CD4-positive, CD25-positive, alpha-beta regulatory T cell (primary cell): ENCODE data around the gene C9. TPM values are rescaled to one million over a fixed set of nuclear protein-coding genes. Genes with fewer than 3 reads are reported as not detected.
"Not testable (repeated sequence)": the region's sequence is repeated elsewhere in the genome, so short reads cannot be mapped to it uniquely, and the experiment has no call there.

Experiments used
- ATAC-seq, 2 donors: fragments of 150-1000 bp; cut with Tn5 transposase; one replicate each; pipeline ENCODE4 v1.10.0; 2021; ENCODE audit warnings: low read depth in 2 of 2, moderate number of reproducible peaks in 2 of 2, moderate library complexity in 1 of 2
- DNase-seq, 3 donors: peaks; one replicate each; pipeline versions ENCODE4 v3.0.0 to v3.0.0-alpha.2; 2012 to 2022; ENCODE audit warnings: mixed read lengths in 1 of 3
- H3K27ac ChIP-seq: one replicate; pipeline ENCODE4 v1.7.0; 2013; ENCODE audit warnings: mild to moderate bottlenecking, low read length; ENCODE audit not compliant: insufficient read depth, poor library complexity, severe bottlenecking
- H3K27me3 ChIP-seq: one replicate; pipeline ENCODE4 v1.7.0; 2013; ENCODE audit warnings: low read length; ENCODE audit not compliant: control insufficient read depth, insufficient read depth
- H3K36me3 ChIP-seq: one replicate; pipeline ENCODE4 v1.7.0; 2013; ENCODE audit warnings: mild to moderate bottlenecking, low read length, moderate library complexity; ENCODE audit not compliant: control insufficient read depth, insufficient read depth
- H3K4me1 ChIP-seq: 2 replicates; pipeline ENCODE4 v1.7.0; 2013; ENCODE audit warnings: mild to moderate bottlenecking, low read length; ENCODE audit not compliant: insufficient read depth, control insufficient read depth, poor library complexity, severe bottlenecking
- H3K4me3 ChIP-seq: one replicate; pipeline ENCODE4 v1.7.0; 2013; ENCODE audit warnings: low read depth, mild to moderate bottlenecking, low read length, moderate library complexity
- H3K9me3 ChIP-seq, 2 experiments: 1 replicate in 1 of 2; 2 replicates in 1 of 2; pipeline ENCODE4 v1.7.0; 2013; ENCODE audit warnings: low read length in 2 of 2, mild to moderate bottlenecking in 1 of 2, moderate library complexity in 1 of 2; ENCODE audit not compliant: control insufficient read depth in 2 of 2
- H3K27ac Mint-ChIP-seq, 3 donors: one replicate each; pipeline ENCODE4 v1.8.0; 2020 to 2022; ENCODE audit warnings: mild to moderate bottlenecking in 3 of 3, mixed read lengths in 3 of 3, moderate library complexity in 2 of 3
- H3K27me3 Mint-ChIP-seq: one replicate; pipeline ENCODE4 v1.8.0; 2022; ENCODE audit warnings: mild to moderate bottlenecking, mixed read lengths
- H3K36me3 Mint-ChIP-seq: one replicate; pipeline ENCODE4 v1.8.0; 2020; ENCODE audit warnings: mixed read lengths
- H3K4me1 Mint-ChIP-seq, 4 donors: one replicate each; pipeline ENCODE4 v1.8.0; 2020 to 2022; ENCODE audit warnings: mixed read lengths in 4 of 4, mild to moderate bottlenecking in 1 of 4
- H3K4me3 Mint-ChIP-seq, 4 donors: one replicate each; pipeline ENCODE4 v1.8.0; 2020 to 2022; ENCODE audit warnings: mild to moderate bottlenecking in 4 of 4, mixed read lengths in 4 of 4, moderate library complexity in 3 of 4
- H3K9me3 Mint-ChIP-seq, 7 donors: one replicate each; pipeline ENCODE4 v1.8.0; 2020 to 2022; ENCODE audit warnings: mixed read lengths in 7 of 7, mild to moderate bottlenecking in 3 of 7, moderate library complexity in 2 of 7
- polyA plus RNA-seq, 4 donors: library from polyadenylated mRNA; unstranded; fragments of 300-500 nt; fragmentation: Illumina TruSeq; gene quantifications; one replicate each; pipeline ENCODE4 v1.2.3, GENCODE V29; 2021
- total RNA-seq: library from RNA; stranded (reverse); gene quantifications from one replicate; pipeline ENCODE4 v1.2.3, GENCODE V29; 2022

Gene C9
- total RNA-seq (not detected), polyA plus RNA-seq (not detected)

GRCh38 chr5:39364367-39364766 lies at the start of gene C9:
Gene C9, minus strand, starts transcription at chr5:39364495. Its CDS starts 31 bp downstream, at chr5:39364464.
- Mint-ChIP-seq H3K4me3 (no peak within 1 kb of the TSS), H3K27me3 (peaks cover 11% of the 10 kb centered on the region), H3K9me3 (no peaks in the 10 kb centered on the region), H3K36me3 (no peaks in the 10 kb centered on the region), H3K27ac (no peak within 1 kb of the TSS), H3K4me1 (peaks cover 0 to 10% (median 1%) of the 10 kb centered on the region in 4 donors)
- Histone ChIP-seq H3K4me1 (no peaks in the 10 kb centered on the region), H3K4me3 (no peak within 1 kb of the TSS), H3K9me3 (no peaks in the 10 kb centered on the region), H3K27me3 (peaks cover 5% of the 10 kb centered on the region), H3K36me3 (no peaks in the 10 kb centered on the region), H3K27ac (no peak within 1 kb of the TSS)
- DNase-seq: no peak
- ATAC-seq: no peak

- Mint-ChIP-seq H3K27me3 (peaks cover 42% of the 10 kb centered on the region), H3K36me3 (no peaks in the 10 kb centered on the region), H3K9me3 (peaks cover 0 to 1% (median 0%) of the 10 kb centered on the region in 7 donors), H3K4me3 (no peak overlapping the region), H3K4me1 (no peaks in the 10 kb centered on the region), H3K27ac (no peak overlapping the region)
- Histone ChIP-seq H3K9me3 (no peaks in the 10 kb centered on the region), H3K27me3 (peaks cover 9% of the 10 kb centered on the region), H3K4me3 (no peak overlapping the region), H3K4me1 (no peaks in the 10 kb centered on the region), H3K27ac (no peak overlapping the region), H3K36me3 (no peaks in the 10 kb centered on the region)
- ATAC-seq (no peak), DNase-seq (no peak)
Measured at GRCh38 chr5:39413771-39414170, 49.5 kb upstream of the C9 start.

DNA sequence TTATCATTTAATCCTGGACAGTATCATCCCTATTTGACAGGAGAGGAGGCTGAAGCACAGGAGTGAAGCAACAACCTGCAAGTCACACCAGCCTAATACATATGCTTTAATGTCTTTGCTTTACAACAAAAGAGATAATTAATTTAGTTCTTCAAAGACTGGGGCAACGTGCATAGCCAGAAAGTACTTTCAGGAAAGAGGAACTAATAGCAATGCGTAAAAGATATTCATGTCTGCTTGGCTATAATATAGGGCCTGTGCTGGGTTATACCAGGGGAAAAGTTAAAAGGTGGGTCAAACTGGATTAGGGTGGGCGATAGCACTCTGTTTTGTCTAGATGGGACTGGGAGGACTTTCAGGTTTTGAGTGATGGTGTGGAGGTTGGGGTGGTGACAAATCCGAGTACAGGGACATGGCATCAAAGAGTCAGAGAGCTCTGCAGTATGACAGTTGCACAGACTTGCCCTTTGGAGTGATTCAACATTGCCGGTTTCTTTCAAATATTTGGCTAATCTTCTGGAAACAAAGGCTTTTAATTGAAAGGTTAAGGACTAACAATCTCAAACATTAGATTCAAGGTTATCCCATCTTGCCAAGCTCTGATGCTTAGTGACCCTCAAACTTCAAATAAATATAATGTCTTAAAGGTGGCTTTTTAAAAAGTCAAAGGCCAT lies 48.6 kb upstream of the C9 start:
- ATAC-seq (no peak), DNase-seq (no peak)
- Histone ChIP-seq H3K9me3 (no peaks in the 10 kb centered on the region), H3K27ac (no peak overlapping the region), H3K4me1 (no peaks in the 10 kb centered on the region), H3K4me3 (no peak overlapping the region), H3K36me3 (no peaks in the 10 kb centered on the region), H3K27me3 (peaks cover 9% of the 10 kb centered on the region)
- no peak overlapping the region for H3K4me3 Mint-ChIP-seq
- no peak overlapping the region for H3K27ac Mint-ChIP-seq
- H3K36me3 Mint-ChIP-seq: no peaks in the 10 kb centered on the region
- H3K4me1 Mint-ChIP-seq: no peaks in the 10 kb centered on the region
- H3K9me3 Mint-ChIP-seq: peaks cover 0 to 1% (median 0%) of the 10 kb centered on the region in 7 donors
- H3K27me3 Mint-ChIP-seq: peaks cover 44% of the 10 kb centered on the region

DNA sequence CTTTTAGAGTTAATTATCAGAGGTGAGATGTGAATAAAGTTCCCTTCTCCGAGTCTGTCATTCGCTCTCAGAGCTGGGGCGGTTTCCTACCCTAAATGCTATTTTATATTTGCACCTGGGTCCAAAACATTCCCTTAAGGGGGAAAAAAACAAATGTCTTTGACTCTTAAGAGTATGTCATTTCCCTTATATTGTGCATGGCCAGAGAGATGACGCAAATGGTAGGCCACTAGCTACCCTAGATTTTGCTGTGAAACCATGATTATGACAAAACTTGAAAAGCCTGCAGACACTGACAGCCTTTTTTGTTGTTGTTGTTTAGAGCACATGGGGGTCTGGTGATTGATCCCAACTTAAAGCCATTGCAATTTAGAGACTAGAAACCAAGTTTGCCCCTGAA lies 47.7 kb upstream of the C9 start:
- Histone ChIP-seq H3K27me3 (peaks cover 9% of the 10 kb centered on the region), H3K4me3 (no peak overlapping the region), H3K27ac (no peak overlapping the region), H3K4me1 (no peaks in the 10 kb centered on the region), H3K36me3 (no peaks in the 10 kb centered on the region), H3K9me3 (no peaks in the 10 kb centered on the region)
- DNase-seq (no peak), ATAC-seq (no peak)
- H3K9me3 Mint-ChIP-seq: no peaks in the 10 kb centered on the region
- H3K4me3 Mint-ChIP-seq: no peak overlapping the region
- H3K4me1 Mint-ChIP-seq: no peaks in the 10 kb centered on the region
- H3K27ac Mint-ChIP-seq: no peak overlapping the region
- no peaks in the 10 kb centered on the region for H3K36me3 Mint-ChIP-seq
- peaks cover 50% of the 10 kb centered on the region for H3K27me3 Mint-ChIP-seq

DNA sequence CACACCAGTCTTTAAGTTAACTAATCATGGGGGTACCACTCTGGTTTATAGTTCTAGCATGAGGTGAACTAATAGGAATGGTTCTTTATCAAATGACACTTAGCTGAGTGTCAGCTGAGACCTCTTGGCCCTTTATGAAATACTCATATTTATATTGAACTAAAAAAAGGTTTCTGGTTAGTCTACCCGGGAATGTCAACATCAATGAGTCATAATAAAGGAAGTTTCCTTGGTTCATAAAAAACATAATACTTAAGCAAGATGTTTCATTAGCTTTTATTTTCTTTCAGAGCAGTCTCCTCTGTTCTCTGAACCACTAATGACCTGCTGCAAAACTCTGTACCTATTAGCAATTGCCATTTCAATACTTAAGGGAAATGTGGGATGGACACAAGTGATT lies 46.8 kb upstream of the C9 start:
- no peak overlapping the region for H3K4me3 ChIP-seq
- H3K27me3 ChIP-seq: peaks cover 9% of the 10 kb centered on the region
- DNase-seq (no peak), ATAC-seq (no peak)
- no peaks in the 10 kb centered on the region for H3K9me3 Mint-ChIP-seq
- H3K4me1 Mint-ChIP-seq: no peaks in the 10 kb centered on the region
- H3K27ac Mint-ChIP-seq: no peak overlapping the region
- H3K27ac ChIP-seq: no peak overlapping the region
- H3K4me3 Mint-ChIP-seq: no peak overlapping the region
- H3K36me3 ChIP-seq: no peaks in the 10 kb centered on the region
- H3K4me1 ChIP-seq: no peaks in the 10 kb centered on the region
- H3K36me3 Mint-ChIP-seq: no peaks in the 10 kb centered on the region
- no peaks in the 10 kb centered on the region for H3K9me3 ChIP-seq
- peaks cover 43% of the 10 kb centered on the region for H3K27me3 Mint-ChIP-seq

DNA sequence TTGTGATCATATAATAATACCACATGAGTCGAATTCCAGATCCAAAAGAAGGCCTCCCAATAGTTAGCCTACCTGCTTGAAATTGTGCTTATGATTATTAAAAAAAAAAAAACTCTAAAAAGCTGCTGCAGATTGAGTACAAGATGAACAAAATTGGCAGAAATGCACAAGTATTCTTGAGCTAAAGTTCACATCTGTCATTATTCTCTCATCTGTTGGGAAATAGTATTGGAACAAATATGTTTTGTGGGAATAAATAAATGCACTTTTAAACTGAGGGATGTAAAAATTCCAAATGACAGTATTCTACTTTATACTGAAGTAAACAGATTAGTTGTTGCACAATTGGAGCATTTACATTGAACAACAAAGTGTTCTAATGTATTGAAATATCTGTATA lies 44.7 kb upstream of the C9 start:
- ATAC-seq (no peak), DNase-seq (no peak)
- Mint-ChIP-seq H3K4me3 (no peak overlapping the region), H3K9me3 (no peaks in the 10 kb centered on the region), H3K27ac (no peak overlapping the region), H3K36me3 (no peaks in the 10 kb centered on the region), H3K27me3 (peaks cover 30% of the 10 kb centered on the region), H3K4me1 (no peaks in the 10 kb centered on the region)
- H3K27me3 ChIP-seq: peaks cover 7% of the 10 kb centered on the region
- no peaks in the 10 kb centered on the region for H3K4me1 ChIP-seq
- H3K4me3 ChIP-seq: no peak overlapping the region
- H3K9me3 ChIP-seq: no peaks in the 10 kb centered on the region
- H3K27ac ChIP-seq: no peak overlapping the region
- H3K36me3 ChIP-seq: no peaks in the 10 kb centered on the region

DNA sequence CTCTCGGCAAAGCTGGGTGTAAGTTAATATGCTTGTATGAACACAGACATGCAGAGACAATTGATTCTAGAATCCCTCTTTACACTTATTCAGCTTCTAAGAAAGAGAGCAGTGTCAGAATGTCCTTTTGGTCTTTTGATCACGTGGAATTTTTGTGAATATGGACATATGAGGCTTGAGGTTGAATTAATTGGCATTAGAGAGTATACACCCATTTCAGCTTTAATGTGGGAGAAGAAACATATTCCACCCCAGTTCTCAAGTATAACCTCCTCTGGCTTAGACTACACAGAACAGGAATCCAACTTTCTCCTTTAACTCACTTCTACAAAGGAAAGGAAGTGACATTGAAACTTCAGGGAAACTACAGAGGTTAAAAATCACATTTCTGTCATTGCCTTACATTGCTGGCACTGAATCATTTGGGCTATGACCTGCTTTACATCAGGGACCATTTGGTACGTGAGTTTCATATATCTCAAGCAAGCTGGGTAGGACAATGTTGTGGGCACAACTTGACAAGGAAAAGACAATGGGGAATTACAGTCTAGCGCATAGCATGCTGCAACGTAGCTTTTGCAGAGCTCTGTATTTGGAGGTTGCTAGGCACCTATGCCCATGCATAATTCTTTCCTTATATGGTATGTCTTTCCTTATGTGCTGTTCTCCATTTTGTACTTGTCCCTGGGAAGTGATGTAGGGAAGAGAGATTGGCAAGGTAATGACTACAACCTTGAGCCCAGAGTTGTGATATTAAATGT lies 41.0 kb upstream of the C9 start:
- no peaks in the 10 kb centered on the region for H3K36me3 Mint-ChIP-seq
- DNase-seq (no peak), ATAC-seq (no peak)
- peaks cover 4% of the 10 kb centered on the region for H3K27me3 ChIP-seq
- no peaks in the 10 kb centered on the region for H3K4me1 Mint-ChIP-seq
- no peaks in the 10 kb centered on the region for H3K9me3 ChIP-seq
- no peak overlapping the region for H3K27ac ChIP-seq
- H3K27me3 Mint-ChIP-seq: peaks cover 18% of the 10 kb centered on the region
- H3K4me3 ChIP-seq: no peak overlapping the region
- H3K27ac Mint-ChIP-seq: no peak overlapping the region
- H3K4me3 Mint-ChIP-seq: no peak overlapping the region
- no peaks in the 10 kb centered on the region for H3K4me1 ChIP-seq
- H3K9me3 Mint-ChIP-seq: no peaks in the 10 kb centered on the region
- H3K36me3 ChIP-seq: no peaks in the 10 kb centered on the region

- not testable (repeated sequence) for H3K9me3 ChIP-seq, H3K4me3 Mint-ChIP-seq, H3K27ac ChIP-seq, H3K4me1 ChIP-seq, H3K27ac Mint-ChIP-seq, H3K36me3 ChIP-seq, H3K36me3 Mint-ChIP-seq, DNase-seq, ATAC-seq, H3K9me3 Mint-ChIP-seq, H3K4me3 ChIP-seq, H3K27me3 ChIP-seq, H3K4me1 Mint-ChIP-seq, H3K27me3 Mint-ChIP-seq
Measured at GRCh38 chr5:39403761-39404160, 39.5 kb upstream of the C9 start.
